Stimulated activated CD8-positive, alpha-beta memory T cell treated with anti-CD3 and anti-CD28 coated beads, Interleukin-4, amount 100 ng/mL, for 4 hours (primary cell): Measurements from ENCODE around the gene TRAF6.
"Not testable (repeated sequence)": the region's sequence is repeated elsewhere in the genome, so short reads cannot be mapped to it uniquely, and the experiment has no call there.

Source experiments
- DNase-seq, 2 donors: peaks; one replicate each; pipeline ENCODE4 v3.0.0-alpha.2; 2020; ENCODE audit warnings: low read depth in 2 of 2, low spot score in 1 of 2

The TRAF6 gene, protein sequence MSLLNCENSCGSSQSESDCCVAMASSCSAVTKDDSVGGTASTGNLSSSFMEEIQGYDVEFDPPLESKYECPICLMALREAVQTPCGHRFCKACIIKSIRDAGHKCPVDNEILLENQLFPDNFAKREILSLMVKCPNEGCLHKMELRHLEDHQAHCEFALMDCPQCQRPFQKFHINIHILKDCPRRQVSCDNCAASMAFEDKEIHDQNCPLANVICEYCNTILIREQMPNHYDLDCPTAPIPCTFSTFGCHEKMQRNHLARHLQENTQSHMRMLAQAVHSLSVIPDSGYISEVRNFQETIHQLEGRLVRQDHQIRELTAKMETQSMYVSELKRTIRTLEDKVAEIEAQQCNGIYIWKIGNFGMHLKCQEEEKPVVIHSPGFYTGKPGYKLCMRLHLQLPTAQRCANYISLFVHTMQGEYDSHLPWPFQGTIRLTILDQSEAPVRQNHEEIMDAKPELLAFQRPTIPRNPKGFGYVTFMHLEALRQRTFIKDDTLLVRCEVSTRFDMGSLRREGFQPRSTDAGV

DNA sequence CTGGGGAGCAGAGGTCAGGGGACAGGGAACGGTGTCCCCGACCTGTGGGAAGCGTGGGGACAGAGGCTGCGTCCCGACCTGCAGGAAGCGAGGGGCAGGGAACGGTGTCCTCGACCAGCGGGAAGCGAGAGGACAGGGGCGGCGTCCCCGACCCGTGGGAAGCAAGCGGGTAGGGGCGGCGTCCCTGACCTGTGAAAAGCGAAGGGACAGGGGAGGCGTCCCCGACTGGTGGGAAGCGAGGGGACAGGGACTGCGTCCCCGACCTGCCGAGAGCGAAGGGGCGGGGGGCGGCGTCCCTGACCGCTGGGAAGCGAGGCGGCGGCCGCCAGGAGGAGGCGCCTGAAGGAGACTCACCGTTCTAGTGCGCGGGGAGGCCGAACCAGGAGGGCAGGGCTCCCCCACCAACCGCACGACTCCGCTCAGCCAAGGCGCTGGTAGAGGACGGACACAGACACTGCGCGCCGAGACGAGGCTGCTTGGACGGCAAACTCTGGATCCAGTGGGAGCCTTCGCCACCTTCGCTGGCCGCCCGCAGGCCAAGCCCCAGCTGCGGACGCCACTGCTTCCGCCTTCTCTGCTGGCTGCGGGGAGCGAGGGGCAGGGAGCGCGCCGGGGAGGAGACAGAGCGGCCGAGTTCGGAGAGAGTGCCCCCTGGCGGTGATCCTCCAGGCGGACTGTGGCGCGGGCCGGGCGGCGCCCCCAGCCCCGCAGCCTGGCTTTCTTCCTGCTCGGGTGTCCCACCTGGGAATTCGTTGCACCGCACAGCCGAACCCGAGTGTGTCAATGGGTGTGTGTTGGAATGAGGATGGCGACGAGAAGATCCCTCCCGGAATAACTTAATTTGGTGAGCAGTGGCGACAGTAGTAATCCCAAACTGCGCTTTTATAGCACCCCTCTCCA, at the start of gene TRAF6:
Gene TRAF6 (minus strand): TSS at position 579 of the 900 bp plus-strand sequence. CDS start 8,757 bp downstream, outside the sequence.
- DNase-seq = peak; percentile 76 to 84

DNA sequence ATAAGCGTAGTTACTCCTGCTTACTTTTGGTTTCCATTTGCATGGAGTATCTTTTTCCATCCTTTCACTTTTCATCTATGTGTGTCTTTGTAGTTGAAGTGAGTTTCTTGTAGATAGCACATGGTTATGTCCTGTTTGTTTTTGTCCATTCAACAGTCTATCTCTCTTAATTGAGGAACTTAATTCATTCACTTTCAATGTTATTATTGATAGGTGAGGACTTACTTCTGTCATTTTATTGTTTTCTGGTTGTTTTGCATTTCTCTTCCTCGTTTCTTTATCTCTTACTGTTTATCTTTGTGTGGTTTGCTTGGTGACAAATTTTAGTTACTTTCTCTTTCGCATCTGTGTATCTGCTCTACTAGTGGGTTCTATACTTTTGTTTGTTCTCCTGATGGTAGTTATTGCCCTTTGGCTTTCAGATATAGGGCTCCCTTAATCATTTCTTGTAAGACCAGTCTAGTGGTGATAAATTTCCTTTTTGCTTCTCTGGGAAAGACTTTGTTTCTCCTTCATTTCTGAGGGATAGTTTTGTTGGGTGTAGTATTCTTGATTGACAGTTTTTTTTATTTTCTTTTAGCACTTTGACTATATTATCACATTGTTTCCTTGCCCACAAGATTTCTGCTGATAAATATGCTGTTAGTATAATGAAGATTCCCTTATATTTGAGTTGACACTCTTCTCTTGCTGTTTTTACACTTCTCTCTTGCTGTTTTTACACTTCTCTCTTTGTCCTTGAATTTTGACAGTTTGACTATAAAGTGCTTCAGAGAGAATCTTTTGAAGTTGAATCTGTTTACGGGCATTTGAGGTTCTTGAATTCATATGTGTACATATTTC, 48.7 kb upstream of the TRAF6 start:
- DNase-seq = no peak

DNA sequence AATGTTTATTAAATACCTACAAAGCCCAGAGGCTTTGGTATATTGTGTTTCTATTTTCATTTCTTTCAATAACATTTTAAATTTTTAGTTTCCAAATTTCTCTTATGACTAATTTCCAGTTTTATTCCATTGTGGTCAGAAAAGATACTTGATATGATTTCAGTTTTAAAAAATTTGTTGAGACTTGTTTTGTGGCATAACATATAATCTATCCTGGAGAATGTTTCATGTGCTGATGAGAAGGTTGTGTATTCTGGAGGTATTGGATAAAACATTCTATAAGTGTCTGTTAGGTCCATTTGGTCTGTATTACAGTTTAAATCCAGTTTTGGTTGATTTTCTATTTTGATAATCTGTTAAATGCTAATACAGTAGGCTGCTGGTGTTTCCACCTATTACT, 47.9 kb upstream of the TRAF6 start:
- no peak for DNase-seq

DNA sequence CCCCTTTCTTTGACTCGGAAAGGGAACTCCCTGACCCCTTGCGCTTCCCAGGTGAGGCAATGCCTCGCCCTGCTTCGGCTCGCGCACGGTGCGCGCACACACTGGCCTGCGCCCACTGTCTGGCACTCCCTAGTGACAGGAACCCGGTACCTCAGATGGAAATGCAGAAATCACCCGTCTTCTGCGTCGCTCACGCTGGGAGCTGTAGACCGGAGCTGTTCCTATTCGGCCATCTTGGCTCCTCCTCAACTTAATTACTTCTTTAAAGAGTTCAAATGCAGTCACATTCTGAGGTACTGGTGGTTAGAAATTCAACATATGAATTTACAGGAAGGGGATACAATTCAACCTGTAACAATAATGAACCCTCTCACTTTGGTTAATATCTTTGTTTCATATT, 47.3 kb upstream of the TRAF6 start:
- DNase-seq = not testable (repeated sequence)

DNA sequence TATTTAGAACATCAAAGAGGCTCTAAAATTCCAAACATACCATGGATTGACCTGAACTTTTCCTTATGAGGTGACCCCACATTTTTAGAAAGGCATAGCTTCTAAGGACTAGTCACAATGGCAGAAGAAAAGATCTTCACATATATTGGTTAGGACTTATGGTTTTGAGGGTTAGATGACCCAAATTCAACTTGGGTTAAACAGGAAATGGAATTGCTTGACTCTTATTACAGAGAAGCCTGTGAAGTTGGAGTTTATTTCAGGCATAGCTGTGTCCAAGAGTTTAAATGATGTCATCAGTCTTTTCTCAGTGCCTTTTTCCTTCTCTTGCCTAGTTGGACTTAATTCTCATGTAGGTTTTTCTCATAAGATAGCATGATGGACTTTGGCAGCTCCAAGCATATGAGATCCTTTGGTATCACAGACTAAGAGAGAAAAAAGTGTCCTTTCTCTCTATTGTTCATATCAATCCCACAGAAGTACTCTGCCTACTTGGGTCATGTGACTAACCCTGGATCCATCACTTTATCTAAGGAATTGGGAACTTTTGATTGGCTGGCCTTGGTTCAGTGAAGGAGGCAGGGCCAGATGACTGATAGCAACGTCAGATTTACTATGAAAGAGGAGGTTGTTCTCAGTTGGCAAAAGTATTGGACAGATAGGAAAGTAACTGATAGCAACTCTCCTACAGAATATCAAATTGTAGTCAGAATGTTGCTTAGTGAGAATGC, 40.5 kb upstream of the TRAF6 start:
- DNase-seq = no peak

DNA sequence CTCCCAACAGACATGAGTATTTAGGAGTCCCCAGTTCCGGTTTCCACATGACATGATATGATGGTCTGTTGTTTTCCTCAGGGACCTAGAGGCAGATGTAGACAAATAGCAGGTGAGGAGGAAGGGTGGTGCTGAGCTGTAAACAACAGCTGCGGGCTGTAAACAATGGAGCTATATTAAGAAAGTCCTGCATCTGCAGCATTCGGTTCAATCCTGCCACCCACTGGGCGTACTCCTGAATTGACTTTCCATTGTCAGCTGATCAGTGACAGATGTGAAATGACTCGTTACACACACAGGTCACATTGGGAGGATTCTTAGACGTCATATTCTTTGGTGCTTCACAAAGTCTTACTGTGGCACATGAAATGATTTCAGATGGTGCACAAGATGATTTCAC, 30.9 kb upstream of the TRAF6 start:
- no peak for DNase-seq

DNA sequence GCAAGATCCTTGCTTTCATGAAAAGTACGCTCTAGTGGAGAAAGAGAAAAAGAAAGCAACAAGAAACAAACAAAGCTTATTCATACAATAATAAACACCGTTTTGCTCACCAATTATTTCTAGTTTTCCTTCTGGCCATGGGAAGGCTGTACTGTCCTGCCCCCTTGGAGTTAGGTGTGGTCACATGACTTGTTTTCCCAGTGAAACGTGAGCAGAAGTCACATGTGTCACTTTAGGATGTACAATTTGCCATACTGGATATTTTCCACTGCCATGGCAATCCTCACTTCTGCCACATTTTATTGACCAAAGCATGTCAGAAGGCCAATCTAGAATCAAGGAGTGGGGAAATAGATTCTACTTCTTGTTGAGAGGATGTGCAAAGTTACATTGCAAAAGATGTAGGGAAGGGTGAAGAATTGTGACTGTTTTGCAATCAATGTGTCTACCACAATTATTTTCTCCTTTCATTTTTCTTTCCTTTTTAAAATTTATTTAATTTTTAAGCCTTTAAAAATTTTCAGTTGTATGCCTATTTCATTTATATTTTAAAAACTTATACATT, 24.3 kb upstream of the TRAF6 start:
- no peak for DNase-seq

DNA sequence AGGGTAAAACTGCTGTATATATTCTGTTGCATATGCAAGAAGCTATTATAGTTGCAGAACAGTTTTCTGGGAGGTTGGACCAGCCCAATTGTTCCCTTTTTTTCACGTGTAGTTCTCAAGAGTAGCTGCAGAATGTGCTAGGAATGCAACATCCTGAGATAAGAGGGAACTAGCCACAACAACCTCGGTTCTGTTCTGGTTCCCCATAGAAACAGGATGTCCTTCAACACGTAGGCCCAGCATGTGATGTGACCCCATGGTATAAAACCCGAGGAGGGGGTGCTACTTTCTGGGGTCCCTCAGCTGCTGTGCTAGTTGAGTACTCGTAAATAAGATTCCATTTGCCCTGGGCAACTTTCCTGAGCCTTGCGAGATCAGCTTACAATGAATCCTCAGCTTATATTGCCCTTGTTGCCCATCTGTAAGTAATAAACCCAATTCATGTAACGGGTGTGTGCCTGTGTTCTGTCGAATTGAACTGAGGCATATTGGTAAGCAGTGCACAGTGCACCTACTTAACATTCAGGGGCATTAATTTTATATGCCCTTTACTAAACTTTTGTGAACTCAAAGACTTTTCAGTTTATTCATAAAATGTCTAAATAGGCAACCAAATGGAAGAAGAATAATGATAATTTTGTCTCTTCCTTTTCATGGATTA, 23.0 kb upstream of the TRAF6 start:
- no peak for DNase-seq

DNA sequence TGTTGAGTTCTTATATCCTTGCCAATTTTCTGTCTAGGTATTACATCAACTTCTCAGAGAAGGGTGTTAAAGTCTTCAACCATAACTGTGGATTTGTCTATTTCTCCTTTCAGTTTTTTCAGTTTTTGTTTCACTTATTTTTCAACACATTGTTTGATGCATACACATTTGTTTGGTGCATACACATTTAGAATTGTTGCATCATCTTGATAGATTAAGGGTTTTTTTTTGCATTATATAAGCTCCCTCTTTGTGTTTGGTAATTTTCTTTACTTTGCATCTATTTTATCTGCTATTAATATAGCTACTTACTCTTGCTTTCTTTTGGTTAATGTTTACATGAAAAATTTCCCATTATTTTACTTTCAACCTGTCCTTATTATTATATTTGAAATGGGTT, 20.8 kb upstream of the TRAF6 start:
- DNase-seq = no peak

DNA sequence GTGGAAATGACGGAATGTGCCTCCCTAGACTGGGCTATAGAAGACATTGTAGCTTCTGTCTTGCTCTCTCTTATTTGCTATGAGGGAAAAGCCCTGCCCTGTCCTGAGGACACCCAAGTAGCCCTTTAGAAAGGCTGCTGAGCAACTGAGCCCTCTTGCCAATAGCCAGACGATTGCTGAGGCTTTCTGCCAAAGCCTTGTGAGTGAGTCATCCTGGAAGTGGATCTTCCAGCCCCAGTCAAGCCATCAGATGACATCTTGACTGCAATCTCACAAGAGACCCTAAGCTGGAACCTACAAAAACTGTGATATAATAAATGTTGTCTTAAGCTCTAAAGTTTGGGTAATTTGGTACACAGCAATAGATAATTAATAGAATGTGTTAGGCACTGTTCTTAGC, 3.9 kb upstream of the TRAF6 start:
- DNase-seq = no peak

DNA sequence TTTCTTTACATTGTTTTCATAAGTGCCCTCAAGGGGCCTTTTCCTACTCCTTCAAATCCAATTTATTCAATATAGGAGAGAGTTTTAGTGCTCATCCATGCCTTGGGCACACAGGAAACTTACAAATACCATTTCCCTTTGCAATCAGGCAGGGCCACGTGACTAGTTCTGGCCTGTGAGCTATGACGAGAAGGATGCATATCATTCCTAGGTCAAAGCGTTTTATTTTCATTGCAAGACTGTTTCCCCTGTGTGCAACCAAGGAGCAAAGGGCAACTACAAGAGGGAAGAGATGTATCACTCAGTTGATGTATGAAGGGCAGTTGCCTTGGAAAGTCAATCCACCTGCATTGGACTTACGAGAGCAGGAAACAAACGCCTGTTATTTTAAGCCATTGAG, 1.9 kb upstream of the TRAF6 start:
- DNase-seq = no peak

DNA sequence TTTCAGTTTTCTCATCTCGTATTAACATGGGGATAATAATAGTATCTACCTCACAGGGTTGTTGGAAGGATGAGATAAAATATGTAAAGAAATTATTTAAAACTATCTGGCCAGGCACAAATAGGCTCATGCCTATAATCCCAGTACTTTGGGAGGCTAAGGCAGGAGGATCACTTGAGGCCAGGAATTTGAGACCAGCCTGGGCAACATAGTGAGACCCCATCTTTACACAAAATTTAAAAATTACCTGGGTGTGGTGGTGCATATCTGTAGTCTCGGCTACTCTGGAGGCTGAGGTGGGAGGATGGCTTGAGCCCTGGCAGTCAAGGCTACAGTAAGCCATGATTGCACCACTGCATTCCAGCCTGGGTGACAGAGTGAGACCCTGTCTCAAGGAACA, 990 bp upstream of the TRAF6 start:
- not testable (repeated sequence) for DNase-seq

DNA sequence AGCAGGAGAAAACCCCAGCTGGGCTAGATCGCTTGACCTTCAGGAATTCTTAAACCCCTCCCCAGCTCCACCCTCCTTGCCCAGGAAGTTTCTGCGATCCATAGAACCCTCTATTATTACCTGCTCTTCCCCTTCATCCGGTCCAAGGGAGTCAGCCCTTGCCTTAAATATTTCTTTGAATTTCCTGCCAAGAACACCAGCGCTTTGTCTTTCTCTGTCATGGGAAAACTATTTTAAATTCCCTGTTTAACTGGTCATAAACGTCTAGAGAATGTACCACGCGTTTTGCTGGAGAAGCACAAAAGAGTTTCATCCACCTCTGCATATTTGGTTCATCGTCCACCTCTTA, 496 bp upstream of the TRAF6 start:
- DNase-seq = no peak

DNA sequence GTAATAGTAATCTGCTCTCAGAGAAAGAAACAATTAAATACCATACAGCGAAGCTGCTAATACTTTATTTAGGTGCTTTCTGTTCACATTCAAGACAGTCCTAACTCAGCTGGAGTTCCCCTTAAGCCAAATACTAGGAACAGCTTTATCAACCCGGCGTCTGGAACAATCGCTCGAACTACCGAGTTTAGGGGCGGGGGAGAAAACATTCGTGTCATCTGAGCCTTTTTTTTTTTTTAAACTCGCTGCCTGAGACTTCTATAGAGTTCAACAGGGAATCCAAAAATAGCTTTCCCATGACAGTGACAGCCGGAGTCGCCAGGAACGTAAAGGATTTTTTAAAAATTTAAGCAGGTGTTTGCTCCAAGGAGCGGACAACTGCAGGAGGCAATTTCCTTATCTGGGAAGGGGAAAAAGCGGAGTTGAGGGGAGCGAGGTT, 852 bp downstream of the TRAF6 start:
- no peak for DNase-seq

DNA sequence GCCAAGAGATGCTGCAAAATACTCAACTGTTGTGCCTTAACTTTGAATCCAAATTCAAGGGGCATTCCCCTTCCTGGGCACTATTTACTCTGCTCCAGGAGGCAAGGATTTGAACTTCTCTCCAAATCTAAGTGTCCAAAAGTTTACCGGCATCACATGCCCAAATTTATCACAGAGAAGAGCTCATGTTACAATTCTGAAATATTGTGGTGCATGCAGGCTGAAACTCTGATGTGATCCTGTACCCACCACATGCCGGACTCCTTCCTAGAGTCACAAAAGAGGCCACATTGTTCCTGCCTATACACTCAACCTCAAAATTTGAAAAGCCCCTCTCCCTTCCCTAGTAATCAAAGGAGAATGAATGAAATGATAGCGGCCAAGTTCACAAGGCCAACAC, 1.3 kb downstream of the TRAF6 start:
- no peak for DNase-seq

DNA sequence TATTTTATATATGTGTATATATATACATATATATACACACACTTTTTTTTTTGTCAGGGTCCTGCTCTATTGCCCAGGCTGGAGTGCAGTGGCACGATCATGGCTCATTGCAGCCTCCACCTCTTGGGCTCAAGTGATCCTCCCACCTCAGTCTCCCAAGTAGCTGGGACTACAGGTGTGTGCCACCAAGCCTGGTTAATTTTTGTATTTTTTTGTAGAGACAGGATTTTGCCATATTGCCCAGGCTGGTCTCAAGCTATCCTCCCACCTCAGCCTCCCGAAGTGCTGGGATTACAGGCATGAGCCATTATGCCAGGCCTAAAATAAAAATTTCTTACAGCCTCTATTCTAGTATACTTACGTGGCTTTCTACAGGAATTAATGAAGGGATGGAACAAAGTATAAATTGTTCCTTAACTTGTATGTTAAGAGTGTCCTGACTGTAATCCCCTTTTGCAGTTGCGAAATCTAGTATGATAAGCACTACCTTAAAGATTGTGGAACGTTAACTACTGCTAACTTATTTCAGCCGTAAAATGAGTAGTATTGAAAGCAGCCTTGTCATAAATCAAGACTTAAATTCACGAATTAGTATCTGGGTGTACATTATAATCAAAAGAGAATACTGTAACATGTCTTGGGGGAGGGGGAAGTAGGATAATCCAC, 2.1 kb downstream of the TRAF6 start:
- DNase-seq = no peak

DNA sequence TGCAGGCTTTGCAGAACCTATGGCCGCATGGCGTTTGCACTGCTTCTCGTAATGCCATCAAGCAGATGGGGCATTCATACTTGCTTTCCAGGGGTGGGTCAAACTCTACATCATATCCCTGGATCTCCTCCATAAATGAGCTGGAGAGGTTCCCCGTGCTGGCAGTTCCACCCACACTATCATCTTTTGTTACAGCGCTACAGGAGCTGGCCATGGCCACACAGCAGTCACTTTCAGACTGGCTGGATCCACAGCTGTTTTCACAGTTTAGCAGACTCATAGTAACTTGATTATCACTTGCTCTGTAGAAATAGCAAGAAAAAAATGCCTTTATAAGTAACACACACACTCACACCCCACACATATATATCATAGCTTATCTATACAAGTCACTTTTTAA, 8.8 kb downstream of the TRAF6 start:
- DNase-seq = no peak

DNA sequence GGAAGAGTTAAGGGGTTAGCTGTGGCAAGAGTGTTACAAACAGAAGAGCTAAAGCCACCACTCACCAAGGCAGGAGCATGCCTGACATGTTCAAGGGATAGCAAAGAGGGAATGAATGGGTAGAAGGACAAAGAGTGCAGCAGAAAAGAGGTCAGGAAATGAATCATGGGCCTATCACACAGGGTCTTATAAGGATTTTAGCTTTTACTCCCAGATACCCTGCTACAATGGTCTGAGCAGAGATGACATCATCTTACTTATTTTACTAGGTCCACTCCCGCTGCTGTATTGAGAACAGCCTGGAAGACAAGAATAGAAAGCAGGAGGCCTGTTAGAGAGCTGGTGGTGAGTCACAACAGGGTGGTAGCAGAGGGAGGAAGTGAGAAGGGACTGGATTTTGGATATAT, 9.8 kb downstream of the TRAF6 start:
- no peak for DNase-seq

DNA sequence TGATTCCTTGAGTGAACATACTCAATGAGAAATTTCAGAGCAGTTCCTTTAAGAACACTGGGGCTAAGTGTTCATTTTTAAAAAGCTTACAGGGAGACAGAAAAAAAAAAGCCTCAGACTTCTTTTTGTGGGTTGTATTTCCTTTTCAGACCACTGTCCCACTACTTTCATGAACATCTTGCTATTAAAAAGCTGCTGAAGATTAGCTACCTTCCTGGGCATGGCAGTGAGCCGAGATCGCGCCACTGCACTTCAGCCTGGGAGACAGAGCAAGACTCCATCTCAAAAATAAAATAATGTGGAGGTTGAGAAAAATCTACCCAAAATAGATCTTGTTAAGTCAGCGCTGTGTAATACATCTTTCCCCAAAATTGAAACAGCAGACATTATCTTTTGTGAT, 10.8 kb downstream of the TRAF6 start:
- DNase-seq = no peak
